Parathyroid adenoma (tissue), 2 donors: ENCODE measurements around the gene CEP70.

Source experiments
- H2AFZ ChIP-seq: fragments of 300-600 bp; sonication (generic); one replicate; pipeline ENCODE4 v1.7.0; 2017; ENCODE audit warnings: antibody characterized with exemption, mild to moderate bottlenecking
- H3K27ac ChIP-seq: fragments of 300-600 bp; sonication (generic); one replicate; pipeline ENCODE4 v1.7.0; 2017
- H3K27me3 ChIP-seq: fragments of 300-600 bp; sonication (generic); one replicate; pipeline ENCODE4 v1.7.0; 2017; ENCODE audit warnings: low read length; ENCODE audit not compliant: control insufficient read depth, insufficient read depth
- H3K36me3 ChIP-seq: fragments of 300-600 bp; sonication (generic); one replicate; pipeline ENCODE4 v1.7.0; 2017; ENCODE audit warnings: low read length; ENCODE audit not compliant: control insufficient read depth, insufficient read depth
- H3K4me1 ChIP-seq: fragments of 300-600 bp; sonication (generic); one replicate; pipeline ENCODE4 v1.7.0; 2017; ENCODE audit warnings: control low read depth
- H3K4me2 ChIP-seq: fragments of 300-600 bp; sonication (generic); one replicate; pipeline ENCODE4 v1.7.0; 2017; ENCODE audit warnings: low read length
- H3K4me3 ChIP-seq: fragments of 300-600 bp; sonication (generic); one replicate; pipeline ENCODE4 v1.7.0; 2017; ENCODE audit warnings: low read depth, low read length
- H3K79me2 ChIP-seq: fragments of 300-600 bp; sonication (generic); one replicate; pipeline ENCODE4 v1.7.0; 2017; ENCODE audit warnings: control low read depth
- H3K9ac ChIP-seq: fragments of 300-600 bp; sonication (generic); one replicate; pipeline ENCODE4 v1.7.0; 2017; ENCODE audit warnings: mild to moderate bottlenecking
- H3K9me3 ChIP-seq: fragments of 300-600 bp; sonication (generic); one replicate; pipeline ENCODE4 v1.7.0; 2017; ENCODE audit warnings: low read length; ENCODE audit not compliant: control insufficient read depth
- TF ChIP-seq, protein P1 (sequence below): fragments of 300-600 bp; sonication (generic); IDR thresholded peaks from one replicate; pipeline ENCODE4 v1.7.0; 2017; ENCODE audit warnings: antibody characterized with exemption, mild to moderate bottlenecking
- donor health status: primary hyperparathyroidism.

Gene CEP70

DNA sequence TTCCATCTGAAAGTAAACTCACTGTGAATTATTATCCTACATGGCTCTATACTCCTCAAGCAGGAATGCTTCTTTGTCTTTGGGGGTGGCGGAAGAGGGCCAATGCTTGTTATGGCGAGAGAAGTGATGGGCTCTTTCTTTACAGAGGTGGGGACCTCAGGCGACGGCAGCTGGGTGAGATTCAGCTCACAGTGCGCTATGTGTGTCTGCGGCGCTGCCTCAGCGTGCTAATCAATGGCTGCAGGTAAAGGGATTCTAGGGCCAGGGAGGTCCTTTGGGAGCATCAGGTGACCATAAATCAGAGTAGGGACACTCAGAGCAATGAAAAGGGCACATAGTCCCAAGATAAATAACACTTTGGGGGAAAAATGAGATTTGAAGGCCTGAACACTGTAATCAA lies 120.7 kb downstream of the CEP70 start:
- no peaks in the 10 kb centered on the region for H3K36me3 ChIP-seq
- no peaks in the 10 kb centered on the region for H3K4me1 ChIP-seq
- H3K4me2 ChIP-seq = no peak overlapping the region
- H2AFZ ChIP-seq = no peak overlapping the region
- H3K79me2 ChIP-seq = no peaks in the 10 kb centered on the region
- H3K27me3 ChIP-seq = no peaks in the 10 kb centered on the region
- H3K9me3 ChIP-seq = no peaks in the 10 kb centered on the region
- H3K9ac ChIP-seq = no peak overlapping the region
- no peak overlapping the region for H3K4me3 ChIP-seq
- TF ChIP-seq, protein P1, sequence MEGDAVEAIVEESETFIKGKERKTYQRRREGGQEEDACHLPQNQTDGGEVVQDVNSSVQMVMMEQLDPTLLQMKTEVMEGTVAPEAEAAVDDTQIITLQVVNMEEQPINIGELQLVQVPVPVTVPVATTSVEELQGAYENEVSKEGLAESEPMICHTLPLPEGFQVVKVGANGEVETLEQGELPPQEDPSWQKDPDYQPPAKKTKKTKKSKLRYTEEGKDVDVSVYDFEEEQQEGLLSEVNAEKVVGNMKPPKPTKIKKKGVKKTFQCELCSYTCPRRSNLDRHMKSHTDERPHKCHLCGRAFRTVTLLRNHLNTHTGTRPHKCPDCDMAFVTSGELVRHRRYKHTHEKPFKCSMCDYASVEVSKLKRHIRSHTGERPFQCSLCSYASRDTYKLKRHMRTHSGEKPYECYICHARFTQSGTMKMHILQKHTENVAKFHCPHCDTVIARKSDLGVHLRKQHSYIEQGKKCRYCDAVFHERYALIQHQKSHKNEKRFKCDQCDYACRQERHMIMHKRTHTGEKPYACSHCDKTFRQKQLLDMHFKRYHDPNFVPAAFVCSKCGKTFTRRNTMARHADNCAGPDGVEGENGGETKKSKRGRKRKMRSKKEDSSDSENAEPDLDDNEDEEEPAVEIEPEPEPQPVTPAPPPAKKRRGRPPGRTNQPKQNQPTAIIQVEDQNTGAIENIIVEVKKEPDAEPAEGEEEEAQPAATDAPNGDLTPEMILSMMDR = no peak
- no peak overlapping the region for H3K27ac ChIP-seq

DNA sequence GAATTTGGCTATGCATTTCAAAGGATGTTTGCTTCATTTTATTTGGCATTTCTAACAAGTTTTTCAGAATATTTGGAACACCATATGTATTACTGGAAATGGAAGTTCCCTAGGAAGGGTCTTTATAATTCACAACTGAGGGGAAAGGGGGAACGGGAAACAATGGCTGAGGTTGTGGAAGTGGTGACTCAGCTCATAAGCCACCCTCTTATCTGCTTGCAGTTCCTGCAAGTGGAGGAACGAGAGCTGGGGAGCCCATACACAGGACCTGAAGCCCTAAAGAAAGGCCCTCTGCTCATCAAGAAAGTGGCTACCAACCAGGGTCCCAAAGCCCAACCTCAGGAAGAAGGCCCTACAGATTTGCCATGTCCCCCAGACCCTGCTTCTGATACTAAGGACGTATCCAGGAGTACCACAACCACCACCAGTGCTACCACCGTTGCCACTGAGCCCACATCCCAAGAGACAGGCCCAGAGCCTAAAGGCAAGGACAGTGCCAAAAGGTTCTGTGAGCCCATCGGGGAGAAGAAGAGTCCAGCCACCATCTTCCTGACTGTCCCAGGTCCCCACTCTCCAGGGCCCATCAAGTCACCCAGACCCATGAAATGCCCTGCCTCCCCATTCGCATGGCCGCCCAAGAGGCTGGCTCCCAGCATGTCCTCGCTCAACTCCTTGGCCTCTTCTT lies 121.8 kb downstream of the CEP70 start:
- no peaks in the 10 kb centered on the region for H3K79me2 ChIP-seq
- TF ChIP-seq, protein P1 = no peak
- H3K27me3 ChIP-seq = no peaks in the 10 kb centered on the region
- no peaks in the 10 kb centered on the region for H3K9me3 ChIP-seq
- no peak overlapping the region for H2AFZ ChIP-seq
- H3K4me3 ChIP-seq = no peak overlapping the region
- H3K4me2 ChIP-seq = no peak overlapping the region
- H3K27ac ChIP-seq = no peak overlapping the region
- no peak overlapping the region for H3K9ac ChIP-seq
- H3K36me3 ChIP-seq = no peaks in the 10 kb centered on the region
- no peaks in the 10 kb centered on the region for H3K4me1 ChIP-seq

DNA sequence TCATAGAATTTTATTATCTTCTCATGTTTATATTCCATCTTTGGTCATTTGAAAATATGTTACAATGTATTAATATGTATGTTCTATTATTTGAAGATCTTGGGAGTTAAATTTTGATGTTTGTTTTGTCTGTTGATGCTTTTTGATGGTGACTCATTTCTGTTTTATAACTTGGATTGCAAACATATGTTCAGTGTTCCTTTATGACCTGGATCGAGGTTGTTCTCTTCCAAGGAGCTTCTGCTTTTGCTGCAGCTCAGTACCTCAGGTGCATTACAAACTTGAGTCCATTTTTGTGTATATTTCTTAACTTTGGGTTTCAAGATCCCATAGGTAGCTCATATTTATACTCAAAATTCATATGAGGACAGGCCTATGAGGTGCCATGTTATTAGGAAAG lies 122.6 kb downstream of the CEP70 start:
- Histone ChIP-seq H3K9me3 (no peaks in the 10 kb centered on the region), H3K4me2 (no peak overlapping the region), H3K27ac (no peak overlapping the region), H3K9ac (no peak overlapping the region), H3K79me2 (no peaks in the 10 kb centered on the region), H2AFZ (no peak overlapping the region), H3K4me3 (no peak overlapping the region), H3K36me3 (no peaks in the 10 kb centered on the region), H3K27me3 (no peaks in the 10 kb centered on the region), H3K4me1 (no peaks in the 10 kb centered on the region)
- TF ChIP-seq, protein P1 = no peak

DNA sequence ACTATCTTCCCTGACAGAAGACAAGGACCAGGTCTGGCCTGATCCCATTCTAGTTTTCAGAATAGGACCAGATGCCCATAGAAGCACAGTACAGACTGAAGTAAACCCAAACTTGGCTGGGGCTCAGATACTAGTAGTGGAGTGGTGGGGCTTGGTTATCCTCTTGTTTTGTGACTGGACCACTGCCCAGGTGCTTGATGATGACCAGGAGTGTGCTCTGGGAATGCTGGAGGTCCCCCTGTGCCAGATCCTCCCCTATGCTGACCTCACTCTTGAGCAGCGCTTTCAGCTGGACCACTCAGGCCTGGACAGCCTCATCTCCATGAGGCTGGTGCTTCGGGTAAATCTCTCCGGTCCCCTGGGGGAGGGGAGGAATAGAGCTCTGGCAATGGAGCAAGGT lies 123.4 kb downstream of the CEP70 start:
- Histone ChIP-seq H3K4me2 (no peak overlapping the region), H3K27me3 (no peaks in the 10 kb centered on the region), H3K9me3 (no peaks in the 10 kb centered on the region), H3K4me3 (no peak overlapping the region), H2AFZ (no peak overlapping the region), H3K4me1 (no peaks in the 10 kb centered on the region), H3K79me2 (no peaks in the 10 kb centered on the region), H3K9ac (no peak overlapping the region), H3K27ac (no peak overlapping the region), H3K36me3 (no peaks in the 10 kb centered on the region)
- TF ChIP-seq, protein P1 = no peak

DNA sequence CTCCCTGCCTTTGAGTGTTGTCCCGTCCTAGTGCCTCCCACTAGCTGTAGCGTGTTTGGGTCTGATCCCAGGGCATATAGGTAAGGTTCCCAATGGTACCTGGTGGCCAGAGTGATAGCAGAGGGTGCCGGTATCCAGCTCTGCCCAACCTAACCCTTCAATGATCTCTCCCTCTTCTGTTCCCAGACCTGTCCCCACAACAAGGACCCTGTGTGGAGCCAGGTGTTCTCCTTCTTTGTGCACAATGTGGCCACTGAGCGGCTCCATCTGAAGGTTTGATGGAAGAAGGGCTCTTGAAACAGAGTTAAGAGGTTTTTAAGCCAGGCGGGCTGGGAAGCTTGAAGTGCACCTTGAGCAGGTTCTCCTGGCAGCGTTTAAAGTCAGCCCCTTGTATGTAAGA lies 124.2 kb downstream of the CEP70 start:
- H3K27ac ChIP-seq = no peak overlapping the region
- no peak overlapping the region for H2AFZ ChIP-seq
- TF ChIP-seq, protein P1 = no peak

More for the DNA sequence above, 124.2 kb downstream of the CEP70 start:
- Histone ChIP-seq H3K4me2 (no peak overlapping the region), H3K79me2 (no peaks in the 10 kb centered on the region), H3K27me3 (no peaks in the 10 kb centered on the region), H3K36me3 (no peaks in the 10 kb centered on the region), H3K9ac (no peak overlapping the region), H3K4me3 (no peak overlapping the region), H3K9me3 (no peaks in the 10 kb centered on the region), H3K4me1 (no peaks in the 10 kb centered on the region)
